Measurements from ENCODE around the gene FRAS1.

The FRAS1 gene

DNA sequence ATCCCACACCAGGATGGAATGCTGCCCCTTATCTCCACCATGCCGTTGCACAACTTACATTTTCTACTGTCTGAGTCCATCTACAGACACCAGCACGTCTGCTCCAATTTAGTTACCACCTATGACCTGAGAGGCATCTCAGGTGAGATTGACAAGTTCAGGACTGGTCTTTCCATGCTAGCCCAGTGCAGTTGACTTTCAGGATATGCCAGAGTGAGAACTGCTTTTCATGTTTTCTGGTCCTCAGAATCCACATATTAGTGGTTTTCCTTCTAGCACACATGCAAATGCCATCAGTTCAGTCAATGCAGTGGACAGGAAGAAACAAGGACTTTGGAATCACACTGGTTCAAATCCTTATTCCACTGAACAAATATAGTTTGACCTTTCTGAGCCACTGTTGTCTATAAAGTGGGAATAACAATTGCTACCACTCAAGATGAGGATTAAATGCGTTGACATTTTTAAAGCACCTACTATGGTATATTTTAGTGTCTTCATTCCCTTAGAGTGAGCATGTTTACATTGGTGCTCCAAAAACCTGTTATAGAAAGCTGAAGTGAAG, 456.4 kb downstream of the FRAS1 start:
- DNase-seq (ENCODE audit: low spot score) = no peak
- TF ChIP-seq, protein P1, sequence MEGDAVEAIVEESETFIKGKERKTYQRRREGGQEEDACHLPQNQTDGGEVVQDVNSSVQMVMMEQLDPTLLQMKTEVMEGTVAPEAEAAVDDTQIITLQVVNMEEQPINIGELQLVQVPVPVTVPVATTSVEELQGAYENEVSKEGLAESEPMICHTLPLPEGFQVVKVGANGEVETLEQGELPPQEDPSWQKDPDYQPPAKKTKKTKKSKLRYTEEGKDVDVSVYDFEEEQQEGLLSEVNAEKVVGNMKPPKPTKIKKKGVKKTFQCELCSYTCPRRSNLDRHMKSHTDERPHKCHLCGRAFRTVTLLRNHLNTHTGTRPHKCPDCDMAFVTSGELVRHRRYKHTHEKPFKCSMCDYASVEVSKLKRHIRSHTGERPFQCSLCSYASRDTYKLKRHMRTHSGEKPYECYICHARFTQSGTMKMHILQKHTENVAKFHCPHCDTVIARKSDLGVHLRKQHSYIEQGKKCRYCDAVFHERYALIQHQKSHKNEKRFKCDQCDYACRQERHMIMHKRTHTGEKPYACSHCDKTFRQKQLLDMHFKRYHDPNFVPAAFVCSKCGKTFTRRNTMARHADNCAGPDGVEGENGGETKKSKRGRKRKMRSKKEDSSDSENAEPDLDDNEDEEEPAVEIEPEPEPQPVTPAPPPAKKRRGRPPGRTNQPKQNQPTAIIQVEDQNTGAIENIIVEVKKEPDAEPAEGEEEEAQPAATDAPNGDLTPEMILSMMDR (IDR thresholded peaks at IDR 0.05; ENCODE audit: borderline replicate concordance, control extremely low read depth, extremely low read depth, insufficient read depth, missing control alignments) = no peak
- in situ Hi-C loops (cut with MboI; ENCODE audit: low sequenced_read_pairs, unreplicated experiment) = no loop called here

DNA sequence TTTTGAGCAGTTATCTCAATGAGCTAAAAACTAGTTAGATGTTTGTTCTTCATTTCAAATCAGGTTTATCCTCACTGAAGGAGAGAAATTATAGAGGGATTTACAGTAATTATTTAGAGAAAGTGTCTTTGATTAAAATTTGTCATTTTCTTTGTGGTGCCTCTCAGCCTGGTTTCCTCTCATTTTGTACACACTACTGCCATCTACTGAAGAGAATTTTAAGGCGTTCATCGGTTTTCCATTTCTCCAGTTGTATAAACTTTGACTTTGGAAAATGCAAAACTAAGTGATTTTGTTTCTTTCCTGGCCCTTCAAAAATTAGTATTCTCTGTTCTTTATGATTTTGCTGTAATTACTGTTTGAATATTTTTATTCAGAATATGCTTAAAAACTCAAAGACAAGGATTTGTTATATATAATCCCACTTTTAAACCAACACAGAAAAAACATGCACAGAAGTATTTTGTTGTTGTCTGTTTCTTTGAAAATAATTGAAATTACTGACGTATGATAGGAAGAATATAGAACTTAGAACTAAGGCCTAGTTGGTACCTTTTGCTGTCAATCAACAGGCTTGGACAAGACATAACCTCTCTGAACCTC, 460.0 kb downstream of the FRAS1 start:
- no peak for DNase-seq (ENCODE audit: low spot score)
- in situ Hi-C loops (cut with MboI; ENCODE audit: low sequenced_read_pairs, unreplicated experiment) = no loop called here
- TF ChIP-seq, protein P1 (IDR thresholded peaks at IDR 0.05; ENCODE audit: borderline replicate concordance, control extremely low read depth, extremely low read depth, insufficient read depth, missing control alignments) = no peak

DNA sequence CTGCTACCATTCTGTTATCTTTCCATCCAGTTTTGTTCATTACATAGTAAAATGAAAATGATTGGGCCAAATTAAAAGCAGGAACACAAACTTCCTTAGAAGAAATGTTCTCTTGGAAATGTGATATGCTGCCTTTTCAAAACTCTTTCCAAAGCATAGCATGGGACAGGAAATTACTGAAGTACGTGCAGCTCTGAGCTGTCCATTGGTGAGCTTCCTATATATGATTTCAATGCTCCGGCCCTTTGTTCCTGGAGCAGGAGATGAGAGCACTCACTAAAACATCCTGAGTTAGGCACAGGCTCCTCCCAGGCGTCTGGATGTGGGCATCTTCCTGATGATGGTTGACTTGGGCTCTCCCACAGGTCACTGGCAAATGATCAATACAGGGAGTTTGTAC, 461.4 kb downstream of the FRAS1 start:
- TF ChIP-seq, protein P1 (IDR thresholded peaks at IDR 0.05; ENCODE audit: borderline replicate concordance, control extremely low read depth, extremely low read depth, insufficient read depth, missing control alignments) = no peak
- in situ Hi-C loops (cut with MboI; ENCODE audit: low sequenced_read_pairs, unreplicated experiment) = no loop called here
- no peak for DNase-seq (ENCODE audit: low spot score)

DNA sequence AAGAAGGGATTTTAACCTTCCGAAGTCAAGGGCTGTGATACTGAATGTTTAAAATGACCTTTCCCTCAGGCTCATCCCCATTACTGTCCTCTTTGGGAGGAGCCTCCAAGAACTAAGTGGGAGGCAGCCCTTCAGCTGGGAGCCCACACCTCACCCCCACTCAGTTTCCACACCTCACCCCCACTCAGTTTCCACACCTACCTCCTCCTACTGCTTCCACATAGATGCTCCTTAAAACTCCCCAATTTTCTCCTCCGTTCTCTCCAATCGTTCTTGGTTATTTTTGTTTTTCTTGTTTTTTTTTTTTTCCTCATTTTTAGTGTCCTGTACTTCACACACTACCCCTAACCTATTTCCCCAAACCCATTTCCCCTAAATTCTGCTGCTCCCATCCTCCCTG, 462.8 kb downstream of the FRAS1 start:
- in situ Hi-C loops (cut with MboI; ENCODE audit: low sequenced_read_pairs, unreplicated experiment) = no loop called here

DNA sequence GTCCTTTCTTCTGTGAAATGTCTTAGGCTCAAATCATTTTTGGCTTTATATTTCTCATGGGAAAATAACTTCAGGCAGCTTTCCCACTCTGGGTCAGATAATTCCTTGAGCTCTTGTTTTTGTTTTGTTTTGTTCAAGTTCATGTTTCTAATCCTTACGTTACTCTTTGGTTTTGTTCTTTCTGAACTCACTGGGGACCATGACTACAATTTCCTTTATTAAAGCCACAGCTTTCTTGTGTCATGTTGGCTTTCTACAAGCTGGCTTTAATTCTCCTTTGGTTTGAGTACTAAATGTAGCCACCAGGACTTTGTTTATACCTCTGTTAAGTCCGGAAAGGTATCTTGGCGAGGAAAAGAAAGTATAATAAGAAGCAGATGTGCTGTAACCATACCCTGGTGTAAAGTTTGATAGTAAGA, 463.7 kb downstream of the FRAS1 start:
- TF ChIP-seq, protein P1 (IDR thresholded peaks at IDR 0.05; ENCODE audit: borderline replicate concordance, control extremely low read depth, extremely low read depth, insufficient read depth, missing control alignments) = no peak
- in situ Hi-C loops (cut with MboI; ENCODE audit: low sequenced_read_pairs, unreplicated experiment) = no loop called here
- DNase-seq (ENCODE audit: low spot score) = no peak

More for the DNA sequence above, 462.8 kb downstream of the FRAS1 start:
- TF ChIP-seq, protein P1 (IDR thresholded peaks at IDR 0.05; ENCODE audit: borderline replicate concordance, control extremely low read depth, extremely low read depth, insufficient read depth, missing control alignments) = no peak
- no peak for DNase-seq (ENCODE audit: low spot score)

DNA sequence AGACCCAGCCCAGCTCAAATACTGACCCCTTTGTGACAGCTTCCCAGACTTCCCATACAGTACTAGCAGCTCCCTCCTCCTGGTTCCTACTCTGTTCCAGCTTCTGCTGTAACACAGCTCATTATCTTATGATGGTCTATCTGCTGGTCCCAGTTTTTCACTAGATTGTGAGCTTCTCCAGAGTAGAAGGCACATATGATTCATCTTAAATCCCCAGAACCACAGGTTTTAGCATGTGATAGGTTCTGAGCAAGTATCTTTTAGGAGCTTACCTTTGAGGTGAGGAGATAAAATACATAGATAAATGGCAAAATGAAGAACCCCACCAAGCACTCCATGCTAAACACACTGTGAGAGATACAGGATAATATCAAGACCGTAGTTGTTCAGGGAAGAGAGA, 466.9 kb downstream of the FRAS1 start:
- TF ChIP-seq, protein P1 (IDR thresholded peaks at IDR 0.05; ENCODE audit: borderline replicate concordance, control extremely low read depth, extremely low read depth, insufficient read depth, missing control alignments) = no peak
- DNase-seq (ENCODE audit: low spot score) = no peak
- in situ Hi-C loops (cut with MboI; ENCODE audit: low sequenced_read_pairs, unreplicated experiment) = no loop called here

Measured in GM13976 (cell line).